ENCODE results near the gene TSPAN14.

DNA sequence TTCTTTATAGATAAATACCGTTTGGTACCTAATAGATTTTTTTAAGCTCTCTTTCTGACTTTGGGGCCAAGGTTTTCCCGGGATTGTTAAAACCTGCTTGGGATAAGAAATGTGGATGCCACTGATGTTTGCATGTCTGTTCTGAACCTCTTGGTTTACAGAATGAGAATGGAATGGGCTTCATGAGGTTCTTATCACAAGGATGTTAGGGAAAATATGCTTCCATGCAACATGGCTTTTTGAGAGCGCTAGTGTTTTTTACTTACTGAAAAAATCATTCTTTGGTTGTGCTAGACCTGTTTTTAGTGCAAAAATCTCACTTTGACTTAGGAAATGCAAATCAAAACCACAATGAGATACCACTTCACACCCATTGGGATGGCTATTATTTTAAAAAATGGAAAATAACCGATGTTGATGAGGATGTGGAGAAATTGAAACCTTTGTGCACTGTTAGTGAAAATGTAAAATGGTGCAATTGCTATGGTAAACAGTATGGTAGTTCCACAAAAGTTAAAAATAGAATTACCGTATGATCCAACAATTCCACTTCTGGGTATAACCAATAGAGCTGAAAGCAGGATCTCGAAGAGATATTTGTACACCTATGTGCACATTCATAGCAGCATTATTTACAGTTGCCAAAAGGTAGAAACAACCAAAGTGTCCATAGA lies 38.9 kb downstream of the TSPAN14 start:
- TF ChIP-seq, protein P1, sequence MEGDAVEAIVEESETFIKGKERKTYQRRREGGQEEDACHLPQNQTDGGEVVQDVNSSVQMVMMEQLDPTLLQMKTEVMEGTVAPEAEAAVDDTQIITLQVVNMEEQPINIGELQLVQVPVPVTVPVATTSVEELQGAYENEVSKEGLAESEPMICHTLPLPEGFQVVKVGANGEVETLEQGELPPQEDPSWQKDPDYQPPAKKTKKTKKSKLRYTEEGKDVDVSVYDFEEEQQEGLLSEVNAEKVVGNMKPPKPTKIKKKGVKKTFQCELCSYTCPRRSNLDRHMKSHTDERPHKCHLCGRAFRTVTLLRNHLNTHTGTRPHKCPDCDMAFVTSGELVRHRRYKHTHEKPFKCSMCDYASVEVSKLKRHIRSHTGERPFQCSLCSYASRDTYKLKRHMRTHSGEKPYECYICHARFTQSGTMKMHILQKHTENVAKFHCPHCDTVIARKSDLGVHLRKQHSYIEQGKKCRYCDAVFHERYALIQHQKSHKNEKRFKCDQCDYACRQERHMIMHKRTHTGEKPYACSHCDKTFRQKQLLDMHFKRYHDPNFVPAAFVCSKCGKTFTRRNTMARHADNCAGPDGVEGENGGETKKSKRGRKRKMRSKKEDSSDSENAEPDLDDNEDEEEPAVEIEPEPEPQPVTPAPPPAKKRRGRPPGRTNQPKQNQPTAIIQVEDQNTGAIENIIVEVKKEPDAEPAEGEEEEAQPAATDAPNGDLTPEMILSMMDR (IDR thresholded peaks at IDR 0.05) = no peak
- TF ChIP-seq POLR2A (IDR thresholded peaks at IDR 0.05; ENCODE audit: low read depth) = no peak

Measured in esophagus muscularis mucosa (tissue), 3 donors.